HepG2 (cell line): Measurements from ENCODE around the gene PHRF1. TPM values are rescaled to one million over a fixed set of nuclear protein-coding genes. Genes with fewer than 3 reads are reported as not detected.
A peak's percentile ranks its signal among the peaks of the same experiment; 100 is the strongest.

Source experiments
- ARID2 ChIP-seq: sonication (generic); formaldehyde crosslinking; IDR thresholded peaks from 2 replicates; pipeline ENCODE4 v1.8.1; 2022; ENCODE audit warnings: mild to moderate bottlenecking, missing genetic modification reagents, borderline replicate concordance
- BCLAF1 ChIP-seq: fragments of 450-650 bp; IDR thresholded peaks from 2 replicates; pipeline ENCODE4 v1.6.1; 2017; ENCODE audit warnings: mild to moderate bottlenecking
- BRD4 ChIP-seq: sonication (generic); formaldehyde crosslinking; IDR thresholded peaks from 2 replicates; pipeline ENCODE4 v1.4.0; 2020; ENCODE audit warnings: missing genetic modification reagents
- GATAD1 ChIP-seq: IDR thresholded peaks from 2 replicates; pipeline ENCODE4 v1.6.1; 2016; ENCODE audit warnings: missing genetic modification reagents, missing compliant biosample characterization
- HMGXB3 ChIP-seq: sonication (generic); formaldehyde crosslinking; IDR thresholded peaks from 2 replicates; pipeline ENCODE4 v1.4.0; 2020; ENCODE audit warnings: missing genetic modification reagents, borderline replicate concordance
- KDM2A ChIP-seq: sonication (generic); formaldehyde crosslinking; IDR thresholded peaks from 2 replicates; pipeline ENCODE4 v1.4.0; 2020; ENCODE audit warnings: low read depth, missing genetic modification reagents, borderline replicate concordance
- PLRG1 ChIP-seq: fragments of 450-650 bp; conservative IDR thresholded peaks from 2 replicates; pipeline ENCODE4 v1.6.1; 2016
- RFXANK ChIP-seq: IDR thresholded peaks from 2 replicates; pipeline ENCODE4 v1.6.1; 2016
- THYN1 ChIP-seq: sonication (generic); formaldehyde crosslinking; IDR thresholded peaks from 2 replicates; pipeline ENCODE4 v1.8.1; 2023; ENCODE audit warnings: low read depth, mild to moderate bottlenecking, moderate library complexity, missing genetic modification reagents, borderline replicate concordance
- ZIK1 ChIP-seq: sonication (generic); formaldehyde crosslinking; IDR thresholded peaks from 2 replicates; pipeline ENCODE4 v1.5.0; 2020; ENCODE audit warnings: mild to moderate bottlenecking, low read depth, missing genetic modification reagents, borderline replicate concordance
- ZKSCAN5 ChIP-seq: sonication (generic); formaldehyde crosslinking; IDR thresholded peaks from 2 replicates; pipeline ENCODE4 v1.5.1; 2020; ENCODE audit warnings: mild to moderate bottlenecking, missing genetic modification reagents
- ZKSCAN8 ChIP-seq: IDR thresholded peaks from 2 replicates; pipeline ENCODE4 v1.6.1; 2016; ENCODE audit warnings: borderline replicate concordance, missing genetic modification reagents, missing compliant biosample characterization
- ZNF550 ChIP-seq: sonication (generic); formaldehyde crosslinking; IDR thresholded peaks from 2 replicates; pipeline ENCODE4 v1.4.0; 2020; ENCODE audit warnings: mild to moderate bottlenecking, missing genetic modification reagents, borderline replicate concordance
- ZNF562 ChIP-seq: sonication (generic); formaldehyde crosslinking; IDR thresholded peaks from 2 replicates; pipeline ENCODE4 v1.8.0; 2022; ENCODE audit warnings: missing genetic modification reagents, borderline replicate concordance
- ZNF570 ChIP-seq: sonication (generic); formaldehyde crosslinking; IDR thresholded peaks from 2 replicates; pipeline ENCODE4 v1.4.0; 2020; ENCODE audit warnings: mild to moderate bottlenecking, missing genetic modification reagents, borderline replicate concordance
- ZNF652 ChIP-seq: IDR thresholded peaks from 2 replicates; pipeline ENCODE4 v1.6.1; 2016; ENCODE audit warnings: low read depth, borderline replicate concordance
- ZNF749 ChIP-seq: sonication (generic); formaldehyde crosslinking; IDR thresholded peaks from 2 replicates; pipeline ENCODE4 v1.8.0; 2022; ENCODE audit warnings: mild to moderate bottlenecking, missing genetic modification reagents, moderate library complexity, borderline replicate concordance
- ZNF883 ChIP-seq: sonication (generic); formaldehyde crosslinking; IDR thresholded peaks from 2 replicates; pipeline ENCODE4 v1.5.1; 2020; ENCODE audit warnings: mild to moderate bottlenecking, missing genetic modification reagents; ENCODE audit errors: not compliant biosample characterization
- polyA plus RNA-seq, 8 experiments: library from polyadenylated mRNA; depleted of rRNA in 3 of 8; stranded (reverse) in 7 of 8; unstranded in 1 of 8; fragments of >200 nt; fragmentation: Illumina TruSeq in 4 of 8; extraction: Trizol in 4 of 8; gene quantifications; 2 replicates each; pipeline versions ENCODE4 v1.2.1 to v1.2.3, GENCODE V29; 2011 to 2016; ENCODE audit warnings: low read depth in 4 of 8, missing spikeins in 1 of 8, mixed read lengths in 1 of 8; ENCODE audit not compliant: insufficient read depth in 1 of 8
- total RNA-seq, 5 experiments: library from RNA; depleted of rRNA; stranded (reverse); fragments of >200 nt; fragmentation: Illumina TruSeq; extraction: Trizol; gene quantifications; 2 replicates each; pipeline ENCODE4 v1.2.3, GENCODE V29; 2016; ENCODE audit warnings: low read depth in 1 of 5
- TF ChIP-seq, protein P1 (sequence below), 2 experiments: fragments of 450-650 bp in 1 of 2; sonication (generic) in 1 of 2; formaldehyde crosslinking; IDR thresholded peaks; 2 replicates each; pipeline versions ENCODE4 v1.5.0 to v1.8.0; 2020 to 2022; ENCODE audit warnings: mild to moderate bottlenecking in 1 of 2, missing genetic modification reagents in 1 of 2

The PHRF1 gene
- total and polyA plus RNA-seq, 2 of the 13 experiments (the other 11 are each of a cell fraction or from before 2014, with no cell fraction given): 8.2 to 16.7 TPM

GRCh38 chr11:560305-561147, 15.7 kb upstream of the PHRF1 start, which contains the start of the genes LMNTD2 and RASSF7 (continued):
- TF ChIP-seq HMGXB3 (CRISPR knock-in tag) (no peak), KDM2A (peak; percentile 75), THYN1 (no peak), BRD4 (CRISPR knock-in tag) (no peak), ARID2 (no peak), ZNF652 (no peak), PLRG1 (no peak), ZNF562 (CRISPR knock-in tag) (no peak), ZNF570 (CRISPR knock-in tag) (no peak), ZNF883 (CRISPR knock-in tag) (peak; percentile 83), BCLAF1 (no peak), ZNF550 (CRISPR knock-in tag) (no peak), ZIK1 (no peak; the same call in 1 of the 2 replicates), ZKSCAN5 (CRISPR knock-in tag) (no peak), GATAD1 (peak; percentile 37; the same call in 1 of the 2 replicates), RFXANK (CRISPR knock-in tag) (no peak), ZKSCAN8 (CRISPR knock-in tag) (peak; percentile 39; the same call in 1 of the 2 replicates), ZNF749 (CRISPR knock-in tag) (no peak)
- TF ChIP-seq, protein P1, sequence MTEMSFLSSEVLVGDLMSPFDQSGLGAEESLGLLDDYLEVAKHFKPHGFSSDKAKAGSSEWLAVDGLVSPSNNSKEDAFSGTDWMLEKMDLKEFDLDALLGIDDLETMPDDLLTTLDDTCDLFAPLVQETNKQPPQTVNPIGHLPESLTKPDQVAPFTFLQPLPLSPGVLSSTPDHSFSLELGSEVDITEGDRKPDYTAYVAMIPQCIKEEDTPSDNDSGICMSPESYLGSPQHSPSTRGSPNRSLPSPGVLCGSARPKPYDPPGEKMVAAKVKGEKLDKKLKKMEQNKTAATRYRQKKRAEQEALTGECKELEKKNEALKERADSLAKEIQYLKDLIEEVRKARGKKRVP (CRISPR knock-in tag; IDR thresholded peaks at IDR 0.05): no peak
